ACC112 (cell line): Measurements from ENCODE around the gene PKP2.

Source experiments
- H2AFZ ChIP-seq: fragments of 200-600 bp; sonication (generic); one replicate; pipeline ENCODE4 v1.6.0; 2017; ENCODE audit warnings: antibody characterized with exemption, low read length; ENCODE audit not compliant: unreplicated experiment
- H3K27ac ChIP-seq: fragments of 200-600 bp; sonication (generic); 2 replicates; pipeline ENCODE4 v1.5.1; 2014; ENCODE audit warnings: low read depth, mild to moderate bottlenecking, antibody characterized with exemption, low read length, moderate library complexity
- H3K27me3 ChIP-seq: fragments of 200-600 bp; sonication (generic); 2 replicates; pipeline ENCODE4 v1.6.1; 2014; ENCODE audit warnings: mild to moderate bottlenecking, antibody characterized with exemption, low read length, moderate library complexity, mixed read lengths; ENCODE audit not compliant: insufficient read depth
- H3K36me3 ChIP-seq: fragments of 200-600 bp; sonication (generic); 2 replicates; pipeline ENCODE4 v1.6.1; 2016; ENCODE audit warnings: mild to moderate bottlenecking, antibody characterized with exemption, low read length, moderate library complexity, mixed read lengths; ENCODE audit not compliant: insufficient read depth
- H3K4me1 ChIP-seq: fragments of 200-600 bp; sonication (generic); one replicate; pipeline ENCODE4 v1.6.1; 2016; ENCODE audit warnings: low read length, mixed read lengths; ENCODE audit not compliant: insufficient read depth, unreplicated experiment, control insufficient read depth
- H3K4me3 ChIP-seq: fragments of 200-600 bp; sonication (generic); 2 replicates; pipeline ENCODE4 v1.5.1; 2014; ENCODE audit warnings: mild to moderate bottlenecking, low read depth, low read length
- H3K79me2 ChIP-seq: fragments of 200-600 bp; sonication (generic); one replicate; pipeline ENCODE4 v1.6.0; 2016; ENCODE audit warnings: low read length; ENCODE audit not compliant: control insufficient read depth, unreplicated experiment, insufficient read depth

PKP2 gene

GRCh38 chr12:32811686-32812392 is 84.7 kb downstream of the PKP2 start:
- H3K27ac ChIP-seq, result no peak overlapping the region
- H2AFZ ChIP-seq, result no peak overlapping the region
- H3K4me1 ChIP-seq, result peaks cover 8% of the 10 kb centered on the region
- H3K27me3 ChIP-seq, result no peaks in the 10 kb centered on the region
- no peaks in the 10 kb centered on the region for H3K79me2 ChIP-seq
- no peaks in the 10 kb centered on the region for H3K36me3 ChIP-seq
- H3K4me3 ChIP-seq, result no peak overlapping the region

- H3K4me1 ChIP-seq, result peaks cover 8% of the 10 kb centered on the region
- no peaks in the 10 kb centered on the region for H3K36me3 ChIP-seq
These were observed 86.7 kb downstream of the PKP2 start for GRCh38 chr12:32809846-32810245.

GRCh38 chr12:32809196-32809595 is 87.4 kb downstream of the PKP2 start:
- Histone ChIP-seq H3K79me2 (no peaks in the 10 kb centered on the region), H3K27ac (no peak overlapping the region), H3K4me1 (peaks cover 8% of the 10 kb centered on the region), H3K4me3 (no peak overlapping the region), H2AFZ (no peak overlapping the region), H3K27me3 (no peaks in the 10 kb centered on the region), H3K36me3 (no peaks in the 10 kb centered on the region)

More at GRCh38 chr12:32809846-32810245, 86.7 kb downstream of the PKP2 start:
- no peaks in the 10 kb centered on the region for H3K27me3 ChIP-seq
- H3K79me2 ChIP-seq, result no peaks in the 10 kb centered on the region
- no peak overlapping the region for H3K27ac ChIP-seq
- H3K4me3 ChIP-seq, result no peak overlapping the region
- H2AFZ ChIP-seq, result no peak overlapping the region

- Histone ChIP-seq H3K36me3 (no peaks in the 10 kb centered on the region), H3K27me3 (no peaks in the 10 kb centered on the region), H3K4me3 (no peak overlapping the region), H3K27ac (no peak overlapping the region), H2AFZ (no peak overlapping the region), H3K4me1 (no peaks in the 10 kb centered on the region), H3K79me2 (no peaks in the 10 kb centered on the region)
These were observed 92.3 kb downstream of the PKP2 start for GRCh38 chr12:32804301-32804700.

- Histone ChIP-seq H3K4me3 (no peak overlapping the region), H3K4me1 (no peaks in the 10 kb centered on the region), H2AFZ (no peak overlapping the region), H3K79me2 (no peaks in the 10 kb centered on the region), H3K36me3 (no peaks in the 10 kb centered on the region), H3K27me3 (no peaks in the 10 kb centered on the region), H3K27ac (no peak overlapping the region)
These were observed 95.2 kb downstream of the PKP2 start for GRCh38 chr12:32801269-32801980.

GRCh38 chr12:32794281-32794680 is 102.3 kb downstream of the PKP2 start:
- no peaks in the 10 kb centered on the region for H3K79me2 ChIP-seq
- H3K27me3 ChIP-seq, result no peaks in the 10 kb centered on the region
- peaks cover 3% of the 10 kb centered on the region; the same call in 1 of the 2 replicates for H3K36me3 ChIP-seq
- no peak overlapping the region for H2AFZ ChIP-seq
- H3K4me1 ChIP-seq, result no peaks in the 10 kb centered on the region
- no peak overlapping the region for H3K4me3 ChIP-seq
- H3K27ac ChIP-seq, result no peak overlapping the region

GRCh38 chr12:32789916-32790315 is 106.7 kb downstream of the PKP2 start:
- H3K36me3 ChIP-seq, result no peaks in the 10 kb centered on the region

GRCh38 chr12:32789446-32789845 is 107.1 kb downstream of the PKP2 start:
- Histone ChIP-seq H3K4me3 (no peak overlapping the region), H3K79me2 (no peaks in the 10 kb centered on the region), H3K4me1 (no peaks in the 10 kb centered on the region), H3K27ac (no peak overlapping the region), H2AFZ (no peak overlapping the region), H3K27me3 (no peaks in the 10 kb centered on the region), H3K36me3 (no peaks in the 10 kb centered on the region)

More at GRCh38 chr12:32789916-32790315, 106.7 kb downstream of the PKP2 start:
- H3K4me3 ChIP-seq, result no peak overlapping the region
- H3K27me3 ChIP-seq, result no peaks in the 10 kb centered on the region
- H3K4me1 ChIP-seq, result no peaks in the 10 kb centered on the region
- no peak overlapping the region for H2AFZ ChIP-seq
- H3K79me2 ChIP-seq, result no peaks in the 10 kb centered on the region
- H3K27ac ChIP-seq, result no peak overlapping the region

GRCh38 chr12:32788405-32788804 is 108.2 kb downstream of the PKP2 start:
- H2AFZ ChIP-seq, result no peak overlapping the region
- no peak overlapping the region for H3K4me3 ChIP-seq
- no peaks in the 10 kb centered on the region for H3K4me1 ChIP-seq
- no peak overlapping the region for H3K27ac ChIP-seq
- H3K27me3 ChIP-seq, result no peaks in the 10 kb centered on the region
- H3K36me3 ChIP-seq, result no peaks in the 10 kb centered on the region
- no peaks in the 10 kb centered on the region for H3K79me2 ChIP-seq

GRCh38 chr12:32785557-32785956 is 111.0 kb downstream of the PKP2 start:
- H3K4me3 ChIP-seq, result no peak overlapping the region
- peaks cover 2% of the 10 kb centered on the region for H3K4me1 ChIP-seq
- no peaks in the 10 kb centered on the region for H3K36me3 ChIP-seq
- H2AFZ ChIP-seq, result no peak overlapping the region
- no peaks in the 10 kb centered on the region for H3K27me3 ChIP-seq
- no peaks in the 10 kb centered on the region for H3K79me2 ChIP-seq
- H3K27ac ChIP-seq, result no peak overlapping the region

GRCh38 chr12:32783029-32783428 is 113.5 kb downstream of the PKP2 start:
- Histone ChIP-seq H3K36me3 (no peaks in the 10 kb centered on the region), H2AFZ (no peak overlapping the region), H3K27me3 (no peaks in the 10 kb centered on the region), H3K4me3 (no peak overlapping the region), H3K79me2 (no peaks in the 10 kb centered on the region), H3K27ac (no peak overlapping the region), H3K4me1 (peaks cover 13% of the 10 kb centered on the region)
